Measurements from ENCODE around the gene IDH1. TPM values are rescaled to one million over a fixed set of nuclear protein-coding genes. Genes with fewer than 3 reads are reported as not detected.

The IDH1 gene
- total and polyA plus RNA-seq, 10 of the 15 experiments (the other 5 are each of a cell fraction or from before 2014, with no cell fraction given), result 39.0 to 114 (median 55.0) TPM

- H3K27ac ChIP-seq (ENCODE audit: control insufficient read depth, insufficient read depth), result no peak overlapping the region
- H3K9me3 ChIP-seq (replicated peaks; ENCODE audit: control insufficient read depth, insufficient read depth, low read length), result no peaks in the 10 kb centered on the region
- H3K4me2 ChIP-seq (ENCODE audit: control insufficient read depth, insufficient read depth), result no peak overlapping the region
- no peaks in the 10 kb centered on the region; the same call in 1 of the 2 replicates for H3K4me1 ChIP-seq (ENCODE audit: control insufficient read depth, insufficient read depth, low read length)
- in situ Hi-C loops (cut with MboI), result loop anchor here (10.0 kb wide), 1 partner anchor 631 kb away; the partner anchor contains the start of gene METTL21A
- POLR2A ChIA-PET, result interaction anchor here (1.5 to 5.1 kb wide), 2 partner anchors 10 to 65 kb away, joined by 3 to 49 read pairs; partner anchors contain the start of gene PIKFYVE
- ATAC-seq (no peak), DNase-seq (ENCODE audit: low read depth, low spot score) (no peak), FAIRE-seq (no peak)
- RAD21 ChIA-PET (ENCODE audit: unreplicated experiment), result interaction anchor here (0.9 to 6.5 kb wide), 2 partner anchors 11 to 64 kb away, joined by 3 to 35 read pairs; no protein-coding TSS in a partner anchor
- peaks cover 6% of the 10 kb centered on the region for H3K79me2 ChIP-seq (ENCODE audit: control insufficient read depth, insufficient read depth, low read length)
- no TSS peak for BruUV-seq (replicated peaks)
- 71% methylated on average over 10 of the region's 10 CpGs for WGBS (ENCODE audit: insufficient coverage, insufficient replicate concordance, low lambda C conversion rate, missing lambda C conversion rate)
- SMC1A ChIA-PET (ENCODE audit: uncharacterized antibody, unreplicated experiment), result interaction anchor here (0.6 to 6.7 kb wide), 5 partner anchors 9 to 178 kb away, joined by 3 to 37 read pairs (median 3); partner anchors contain the start of gene PIKFYVE
- no peak overlapping the region for H3K9ac ChIP-seq (ENCODE audit: control insufficient read depth, insufficient read depth, low read length)
- TF ChIP-seq KLF5 (IDR thresholded peaks at IDR 0.05; ENCODE audit: partially characterized antibody), result no peak
- no peak for TF ChIP-seq MAX (IDR thresholded peaks at IDR 0.05; ENCODE audit: low read depth, low read length)
- TF ChIP-seq, protein P1, sequence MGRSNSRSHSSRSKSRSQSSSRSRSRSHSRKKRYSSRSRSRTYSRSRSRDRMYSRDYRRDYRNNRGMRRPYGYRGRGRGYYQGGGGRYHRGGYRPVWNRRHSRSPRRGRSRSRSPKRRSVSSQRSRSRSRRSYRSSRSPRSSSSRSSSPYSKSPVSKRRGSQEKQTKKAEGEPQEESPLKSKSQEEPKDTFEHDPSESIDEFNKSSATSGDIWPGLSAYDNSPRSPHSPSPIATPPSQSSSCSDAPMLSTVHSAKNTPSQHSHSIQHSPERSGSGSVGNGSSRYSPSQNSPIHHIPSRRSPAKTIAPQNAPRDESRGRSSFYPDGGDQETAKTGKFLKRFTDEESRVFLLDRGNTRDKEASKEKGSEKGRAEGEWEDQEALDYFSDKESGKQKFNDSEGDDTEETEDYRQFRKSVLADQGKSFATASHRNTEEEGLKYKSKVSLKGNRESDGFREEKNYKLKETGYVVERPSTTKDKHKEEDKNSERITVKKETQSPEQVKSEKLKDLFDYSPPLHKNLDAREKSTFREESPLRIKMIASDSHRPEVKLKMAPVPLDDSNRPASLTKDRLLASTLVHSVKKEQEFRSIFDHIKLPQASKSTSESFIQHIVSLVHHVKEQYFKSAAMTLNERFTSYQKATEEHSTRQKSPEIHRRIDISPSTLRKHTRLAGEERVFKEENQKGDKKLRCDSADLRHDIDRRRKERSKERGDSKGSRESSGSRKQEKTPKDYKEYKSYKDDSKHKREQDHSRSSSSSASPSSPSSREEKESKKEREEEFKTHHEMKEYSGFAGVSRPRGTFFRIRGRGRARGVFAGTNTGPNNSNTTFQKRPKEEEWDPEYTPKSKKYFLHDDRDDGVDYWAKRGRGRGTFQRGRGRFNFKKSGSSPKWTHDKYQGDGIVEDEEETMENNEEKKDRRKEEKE (IDR thresholded peaks at IDR 0.05), result no peak
- no peak for TF ChIP-seq SMARCA5 (IDR thresholded peaks at IDR 0.05)
- peak; percentile 38; the same call in 1 of the 2 replicates for TF ChIP-seq SMC3 (IDR thresholded peaks at IDR 0.05; ENCODE audit: borderline replicate concordance, low read length)
- no peak for TF ChIP-seq CHD2 (IDR thresholded peaks at IDR 0.05; ENCODE audit: borderline replicate concordance, low read depth, low read length)
- peak; percentile 47 for TF ChIP-seq RAD21 (IDR thresholded peaks at IDR 0.05; ENCODE audit: insufficient read depth, low read depth, low read length)
- TF ChIP-seq, protein P2, sequence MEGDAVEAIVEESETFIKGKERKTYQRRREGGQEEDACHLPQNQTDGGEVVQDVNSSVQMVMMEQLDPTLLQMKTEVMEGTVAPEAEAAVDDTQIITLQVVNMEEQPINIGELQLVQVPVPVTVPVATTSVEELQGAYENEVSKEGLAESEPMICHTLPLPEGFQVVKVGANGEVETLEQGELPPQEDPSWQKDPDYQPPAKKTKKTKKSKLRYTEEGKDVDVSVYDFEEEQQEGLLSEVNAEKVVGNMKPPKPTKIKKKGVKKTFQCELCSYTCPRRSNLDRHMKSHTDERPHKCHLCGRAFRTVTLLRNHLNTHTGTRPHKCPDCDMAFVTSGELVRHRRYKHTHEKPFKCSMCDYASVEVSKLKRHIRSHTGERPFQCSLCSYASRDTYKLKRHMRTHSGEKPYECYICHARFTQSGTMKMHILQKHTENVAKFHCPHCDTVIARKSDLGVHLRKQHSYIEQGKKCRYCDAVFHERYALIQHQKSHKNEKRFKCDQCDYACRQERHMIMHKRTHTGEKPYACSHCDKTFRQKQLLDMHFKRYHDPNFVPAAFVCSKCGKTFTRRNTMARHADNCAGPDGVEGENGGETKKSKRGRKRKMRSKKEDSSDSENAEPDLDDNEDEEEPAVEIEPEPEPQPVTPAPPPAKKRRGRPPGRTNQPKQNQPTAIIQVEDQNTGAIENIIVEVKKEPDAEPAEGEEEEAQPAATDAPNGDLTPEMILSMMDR (IDR thresholded peaks at IDR 0.05 in 2 of 3, conservative IDR thresholded peaks at IDR 0.05 in 1 of 3; ENCODE audit: control insufficient read depth in 2 of 3, extremely low read depth in 1 of 3, insufficient read depth in 1 of 3, low read depth in 3 of 3, low read length in 3 of 3), result peak; percentile 11 to 44 (median 20); a peak in 3 of 6 replicates
- TF ChIP-seq, protein P3, sequence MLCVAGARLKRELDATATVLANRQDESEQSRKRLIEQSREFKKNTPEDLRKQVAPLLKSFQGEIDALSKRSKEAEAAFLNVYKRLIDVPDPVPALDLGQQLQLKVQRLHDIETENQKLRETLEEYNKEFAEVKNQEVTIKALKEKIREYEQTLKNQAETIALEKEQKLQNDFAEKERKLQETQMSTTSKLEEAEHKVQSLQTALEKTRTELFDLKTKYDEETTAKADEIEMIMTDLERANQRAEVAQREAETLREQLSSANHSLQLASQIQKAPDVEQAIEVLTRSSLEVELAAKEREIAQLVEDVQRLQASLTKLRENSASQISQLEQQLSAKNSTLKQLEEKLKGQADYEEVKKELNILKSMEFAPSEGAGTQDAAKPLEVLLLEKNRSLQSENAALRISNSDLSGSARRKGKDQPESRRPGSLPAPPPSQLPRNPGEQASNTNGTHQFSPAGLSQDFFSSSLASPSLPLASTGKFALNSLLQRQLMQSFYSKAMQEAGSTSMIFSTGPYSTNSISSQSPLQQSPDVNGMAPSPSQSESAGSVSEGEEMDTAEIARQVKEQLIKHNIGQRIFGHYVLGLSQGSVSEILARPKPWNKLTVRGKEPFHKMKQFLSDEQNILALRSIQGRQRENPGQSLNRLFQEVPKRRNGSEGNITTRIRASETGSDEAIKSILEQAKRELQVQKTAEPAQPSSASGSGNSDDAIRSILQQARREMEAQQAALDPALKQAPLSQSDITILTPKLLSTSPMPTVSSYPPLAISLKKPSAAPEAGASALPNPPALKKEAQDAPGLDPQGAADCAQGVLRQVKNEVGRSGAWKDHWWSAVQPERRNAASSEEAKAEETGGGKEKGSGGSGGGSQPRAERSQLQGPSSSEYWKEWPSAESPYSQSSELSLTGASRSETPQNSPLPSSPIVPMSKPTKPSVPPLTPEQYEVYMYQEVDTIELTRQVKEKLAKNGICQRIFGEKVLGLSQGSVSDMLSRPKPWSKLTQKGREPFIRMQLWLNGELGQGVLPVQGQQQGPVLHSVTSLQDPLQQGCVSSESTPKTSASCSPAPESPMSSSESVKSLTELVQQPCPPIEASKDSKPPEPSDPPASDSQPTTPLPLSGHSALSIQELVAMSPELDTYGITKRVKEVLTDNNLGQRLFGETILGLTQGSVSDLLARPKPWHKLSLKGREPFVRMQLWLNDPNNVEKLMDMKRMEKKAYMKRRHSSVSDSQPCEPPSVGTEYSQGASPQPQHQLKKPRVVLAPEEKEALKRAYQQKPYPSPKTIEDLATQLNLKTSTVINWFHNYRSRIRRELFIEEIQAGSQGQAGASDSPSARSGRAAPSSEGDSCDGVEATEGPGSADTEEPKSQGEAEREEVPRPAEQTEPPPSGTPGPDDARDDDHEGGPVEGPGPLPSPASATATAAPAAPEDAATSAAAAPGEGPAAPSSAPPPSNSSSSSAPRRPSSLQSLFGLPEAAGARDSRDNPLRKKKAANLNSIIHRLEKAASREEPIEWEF (IDR thresholded peaks at IDR 0.05; ENCODE audit: insufficient replicate concordance, low read depth, low read length), result no peak
- no peak overlapping the region for H2AFZ ChIP-seq (ENCODE audit: control insufficient read depth, low read depth, low read length)
- no peak overlapping the region for H3K4me3 ChIP-seq
- intact Hi-C loops (cut with micrococcal nuclease; ENCODE audit: unreplicated experiment), result no loop called here
- H3K27me3 ChIP-seq (replicated peaks in 1 of 2; ENCODE audit: control insufficient read depth in 2 of 2, insufficient read depth in 2 of 2, low read length in 1 of 2), result no peaks in the 10 kb centered on the region
- no peaks in the 10 kb centered on the region for H4K20me1 ChIP-seq (ENCODE audit: control insufficient read depth, insufficient read depth)
- peaks cover 0 to 8% of the 10 kb centered on the region in 2 experiments; a peak in 1 of 4 replicates for H3K36me3 ChIP-seq (ENCODE audit: control insufficient read depth in 2 of 2, insufficient read depth in 2 of 2, low read length in 1 of 2)
- CTCF ChIA-PET, result interaction anchor here (1.0 to 5.6 kb wide), 5 partner anchors 11 to 102 kb away, joined by 3 to 69 read pairs (median 4); partner anchors contain the start of gene PIKFYVE
Observed at GRCh38 chr2:208256192-208256782, 1.4 kb upstream of the IDH1 start.
